A549 (cell line): Measurements from ENCODE around the gene RANBP17. TPM values are rescaled to one million over a fixed set of nuclear protein-coding genes. Genes with fewer than 3 reads are reported as not detected.

Source experiments
- ATAC-seq, 2 experiments: fragments of 200-7000 bp in 1 of 2; fragments of >200 bp in 1 of 2; cut with Nextera tagmentation in 1 of 2; cut with Tn5 transposase in 1 of 2; 3 replicates each; pipeline versions ENCODE4 v1.8.0 to v1.9.1; 2018 to 2020; ENCODE audit warnings: mild to moderate bottlenecking in 1 of 2, moderate library complexity in 1 of 2
- CTCF ChIA-PET: fragments of 300-600 bp; sonication (Branson Sonifier 250); formaldehyde crosslinking; extraction: SDS; loops from one replicate; lab custom pipeline; 2021; ENCODE audit warnings: antibody characterized with exemption, inconsistent platforms; lab: Yijun Ruan, JAX
- POLR2A ChIA-PET: fragments of 350-600 bp; formaldehyde crosslinking; extraction: SDS; loops from one replicate; lab custom pipeline; 2021; ENCODE audit warnings: antibody characterized with exemption, inconsistent platforms; lab: Yijun Ruan, JAX
- DNase-seq, 2 experiments: peaks; one replicate each; pipeline versions ENCODE4 v3.0.0 to v3.0.0-alpha.2; 2011 to 2016; ENCODE audit warnings: low read depth in 1 of 2, low spot score in 1 of 2
- FAIRE-seq: peaks from 2 replicates; lab custom pipeline; 2011; peaks lifted over from hg19 to GRCh38; lab: Jason Lieb, UNC
- H3K27ac ChIP-seq, 2 experiments: fragments of >200 bp; sonication (Bioruptor Twin); formaldehyde crosslinking; 3 replicates each; pipeline ENCODE4 v1.5.1; 2016 to 2017
- H3K4me1 ChIP-seq: fragments of >200 bp; sonication (Bioruptor Twin); formaldehyde crosslinking; 3 replicates; pipeline ENCODE4 v1.6.1; 2016
- H3K4me2 ChIP-seq: fragments of >200 bp; sonication (Bioruptor Twin); formaldehyde crosslinking; 3 replicates; pipeline ENCODE4 v1.6.1; 2016
- H3K4me3 ChIP-seq: fragments of >200 bp; sonication (Bioruptor Twin); formaldehyde crosslinking; 3 replicates; pipeline ENCODE4 v1.5.1; 2016
- H3K9me3 ChIP-seq: fragments of >200 bp; sonication (Bioruptor Twin); formaldehyde crosslinking; 3 replicates; pipeline ENCODE4 v1.6.1; 2016
- CBX2 ChIP-seq: fragments of 200-600 bp; sonication (generic); IDR thresholded peaks from 2 replicates; pipeline ENCODE4 v1.6.1; 2016; ENCODE audit warnings: low read depth, mild to moderate bottlenecking, borderline replicate concordance
- CHD2 ChIP-seq: fragments of 150-350 bp; IDR thresholded peaks from 2 replicates; pipeline ENCODE4 v1.6.1; 2014; ENCODE audit warnings: low read length; ENCODE audit not compliant: partially characterized antibody
- CHD4 ChIP-seq: fragments of 200-600 bp; sonication (generic); IDR thresholded peaks from 2 replicates; pipeline ENCODE4 v1.6.1; 2016; ENCODE audit warnings: antibody characterized with exemption, mild to moderate bottlenecking, borderline replicate concordance
- HOXA7 ChIP-seq: fragments of 250-450 bp; sonication (Bioruptor Pico); IDR thresholded peaks from 2 replicates; pipeline ENCODE4 v1.5.0; 2020; ENCODE audit warnings: mild to moderate bottlenecking, moderate library complexity
- HOXB13 ChIP-seq: fragments of 250-450 bp; sonication (Bioruptor Pico); IDR thresholded peaks from 2 replicates; pipeline ENCODE4 v1.5.0; 2020; ENCODE audit warnings: low read depth, mild to moderate bottlenecking, moderate library complexity
- HOXB5 ChIP-seq: fragments of 250-450 bp; sonication (Bioruptor Pico); IDR thresholded peaks from 2 replicates; pipeline ENCODE4 v1.5.0; 2020; ENCODE audit warnings: mild to moderate bottlenecking, moderate library complexity
- NFE2L2 ChIP-seq: fragments of 150-350 bp; conservative IDR thresholded peaks from 2 replicates; pipeline ENCODE4 v1.6.1; 2014; ENCODE audit warnings: low read length
- NR3C1 ChIP-seq: fragments of >200 bp; sonication (Bioruptor Twin); formaldehyde crosslinking; IDR thresholded peaks from 3 replicates; pipeline ENCODE4 v1.6.1; 2017
- POLR2A ChIP-seq: IDR thresholded peaks from 2 replicates; pipeline ENCODE4 v1.6.1; 2012; ENCODE audit warnings: mild to moderate bottlenecking, low read length
- RCOR1 ChIP-seq: fragments of 150-350 bp; IDR thresholded peaks from 2 replicates; pipeline ENCODE4 v1.6.1; 2014; ENCODE audit warnings: antibody characterized with exemption, low read length, low read depth
- SMC3 ChIP-seq: fragments of >200 bp; sonication (Bioruptor Twin); formaldehyde crosslinking; IDR thresholded peaks from 3 replicates; pipeline ENCODE4 v1.6.1; 2018; ENCODE audit warnings: inconsistent platforms
- TFCP2L1 ChIP-seq: fragments of 250-450 bp; sonication (Bioruptor Pico); IDR thresholded peaks from 2 replicates; pipeline ENCODE4 v1.5.0; 2021; ENCODE audit warnings: mild to moderate bottlenecking
- WGBS: methylation state at CpG from one replicate; pipeline ENCODE4 v1.1.6; 2017; ENCODE audit errors: missing lambda C conversion rate; 5-methylcytosine and 5-hydroxymethylcytosine counted together
- polyA plus RNA-seq, 4 experiments: library from polyadenylated mRNA; depleted of rRNA in 3 of 4; stranded (reverse); fragments of >200 nt; fragmentation: RNase III in 1 of 4; extraction: RNeasy Plus Mini Kit Qiagen cat#74134 plus additional on column Dnase treatment in 1 of 4; gene quantifications; 2 replicates in 3 of 4; 3 replicates in 1 of 4; pipeline ENCODE4 v1.2.3, GENCODE V29; 2011 to 2017
- TF ChIP-seq, protein P1 (sequence below): fragments of 450-650 bp; IDR thresholded peaks from 2 replicates; pipeline ENCODE4 v1.6.1; 2014; ENCODE audit warnings: antibody characterized with exemption
- TF ChIP-seq, protein P2 (sequence below): fragments of >200 bp; sonication (Bioruptor Twin); formaldehyde crosslinking; IDR thresholded peaks from 2 replicates; pipeline ENCODE4 v1.6.1; 2016
- TF ChIP-seq, protein P3 (sequence below): IDR thresholded peaks from 2 replicates; pipeline ENCODE4 v1.6.1; 2012
- TF ChIP-seq, protein P4 (sequence below): fragments of 150-350 bp; IDR thresholded peaks from 2 replicates; pipeline ENCODE4 v1.6.1; 2014; ENCODE audit warnings: low read depth, mild to moderate bottlenecking, low read length

Gene RANBP17
- polyA plus RNA-seq, 2 of the 4 experiments (the other 2 are of a cell fraction): 3.4 to 9.2 TPM

DNA sequence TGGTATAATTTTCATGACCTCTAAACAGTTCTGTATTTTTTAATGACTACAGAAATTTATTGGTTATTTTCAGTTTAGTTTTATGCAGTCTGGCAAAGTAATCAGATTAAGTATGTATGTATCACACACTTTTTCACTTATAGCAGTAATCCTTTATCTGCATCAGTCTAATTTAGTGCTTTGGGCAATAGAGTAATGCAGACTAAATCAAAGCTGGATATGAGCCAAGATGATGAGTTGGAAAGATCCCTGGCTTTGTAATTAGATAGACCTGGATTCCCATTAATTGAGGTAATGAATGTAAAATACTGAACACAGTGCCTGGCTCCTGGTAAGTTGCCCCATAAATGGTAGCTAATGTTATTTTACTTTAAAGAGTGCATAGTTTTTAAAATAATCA, 231.8 kb downstream of the RANBP17 start:
- no peak for FAIRE-seq

DNA sequence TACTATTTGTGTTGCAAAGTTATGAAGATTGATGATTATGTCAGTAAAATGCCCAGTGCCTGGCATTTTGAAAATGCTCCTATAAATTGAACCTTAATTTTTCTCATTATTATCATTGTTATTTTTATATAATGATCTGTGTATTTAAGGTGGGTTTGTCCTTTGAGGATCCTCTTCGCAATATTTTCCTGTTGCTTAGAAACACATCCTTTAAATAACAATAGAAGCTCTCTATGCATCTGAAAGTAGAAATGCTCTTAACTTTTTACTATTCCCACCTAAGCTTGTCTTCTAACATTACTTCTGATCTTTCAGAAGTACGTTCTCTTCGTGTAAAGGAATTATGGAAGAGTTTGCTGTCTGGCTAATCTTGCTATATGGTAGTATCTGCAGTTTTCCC, 232.5 kb downstream of the RANBP17 start:
- H3K4me1 ChIP-seq: peaks cover 9% of the 10 kb centered on the region; the same call in 2 of the 3 replicates
- no peak overlapping the region for H3K4me3 ChIP-seq
- FAIRE-seq (no peak), ATAC-seq (no peak), DNase-seq (no peak)
- CTCF ChIA-PET: interaction anchor here (2.0 kb wide), 1 partner anchor 10 kb away, joined by 6 read pairs; no protein-coding TSS in a partner anchor
- WGBS: 87% methylated on average over 3 of the region's 3 CpGs
- H3K27ac ChIP-seq: no peak overlapping the region
- POLR2A ChIA-PET: no interaction called here
- no peak overlapping the region for H3K4me2 ChIP-seq
- H3K9me3 ChIP-seq: no peaks in the 10 kb centered on the region
- TF ChIP-seq CBX2: no peak
- TF ChIP-seq, protein P1, sequence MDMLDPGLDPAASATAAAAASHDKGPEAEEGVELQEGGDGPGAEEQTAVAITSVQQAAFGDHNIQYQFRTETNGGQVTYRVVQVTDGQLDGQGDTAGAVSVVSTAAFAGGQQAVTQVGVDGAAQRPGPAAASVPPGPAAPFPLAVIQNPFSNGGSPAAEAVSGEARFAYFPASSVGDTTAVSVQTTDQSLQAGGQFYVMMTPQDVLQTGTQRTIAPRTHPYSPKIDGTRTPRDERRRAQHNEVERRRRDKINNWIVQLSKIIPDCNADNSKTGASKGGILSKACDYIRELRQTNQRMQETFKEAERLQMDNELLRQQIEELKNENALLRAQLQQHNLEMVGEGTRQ: no peak
- TF ChIP-seq TFCP2L1 (CRISPR knock-in tag): no peak
- TF ChIP-seq NFE2L2: no peak

More for the DNA sequence above, 231.8 kb downstream of the RANBP17 start:
- Histone ChIP-seq H3K27ac (no peak overlapping the region), H3K4me1 (peaks cover 9% of the 10 kb centered on the region; the same call in 2 of the 3 replicates), H3K4me3 (no peak overlapping the region), H3K9me3 (no peaks in the 10 kb centered on the region), H3K4me2 (no peak overlapping the region)
- no peak for TF ChIP-seq HOXA7 (CRISPR knock-in tag)
- TF ChIP-seq, protein P2, sequence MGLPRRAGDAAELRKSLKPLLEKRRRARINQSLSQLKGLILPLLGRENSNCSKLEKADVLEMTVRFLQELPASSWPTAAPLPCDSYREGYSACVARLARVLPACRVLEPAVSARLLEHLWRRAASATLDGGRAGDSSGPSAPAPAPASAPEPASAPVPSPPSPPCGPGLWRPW: no peak
- TF ChIP-seq, protein P3, sequence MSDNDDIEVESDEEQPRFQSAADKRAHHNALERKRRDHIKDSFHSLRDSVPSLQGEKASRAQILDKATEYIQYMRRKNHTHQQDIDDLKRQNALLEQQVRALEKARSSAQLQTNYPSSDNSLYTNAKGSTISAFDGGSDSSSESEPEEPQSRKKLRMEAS: no peak
- CTCF ChIA-PET: interaction anchor here (2.0 kb wide), 1 partner anchor 11 kb away, joined by 6 read pairs; no protein-coding TSS in a partner anchor
- DNase-seq: no peak
- ATAC-seq: no peak
- POLR2A ChIA-PET: no interaction called here

DNA sequence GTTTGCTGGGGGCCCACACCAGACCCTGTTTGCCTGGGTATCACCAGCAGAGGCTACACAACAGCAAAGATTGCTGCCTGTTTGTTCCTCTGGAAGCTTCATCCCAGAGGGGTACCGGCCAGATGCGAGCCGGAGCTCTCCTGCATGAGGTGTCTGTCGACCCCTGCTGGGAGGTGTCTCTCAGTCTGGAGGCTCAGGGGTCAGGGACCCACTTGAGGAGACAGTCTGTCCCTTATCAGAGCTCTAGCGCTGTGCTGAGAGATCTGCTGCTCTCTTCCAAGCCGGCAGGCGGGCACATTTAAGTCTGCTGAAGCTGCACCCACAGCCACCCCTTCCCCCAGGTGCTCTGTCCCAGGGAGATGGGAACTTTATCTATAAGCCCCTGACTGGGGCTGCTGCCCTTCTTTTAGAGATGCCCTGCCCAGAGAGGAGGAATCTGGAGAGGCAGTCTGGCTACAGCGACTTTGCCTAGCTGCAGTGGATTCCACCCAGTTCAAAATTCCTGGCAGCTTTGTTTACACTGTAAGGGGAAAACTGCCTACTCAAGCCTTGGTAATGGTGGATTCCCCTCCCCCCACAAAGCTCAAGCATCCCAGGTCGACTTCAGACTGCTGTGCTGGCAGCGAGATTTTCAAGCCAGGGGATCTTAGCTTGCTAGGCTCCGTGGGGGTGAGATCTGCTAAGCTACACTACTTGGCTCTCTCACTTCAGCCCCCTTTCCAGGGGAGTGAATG, 241.2 kb downstream of the RANBP17 start:
- H3K27ac ChIP-seq: no peak overlapping the region
- 79% methylated on average over 11 of the region's 11 CpGs for WGBS
- FAIRE-seq: no peak
- H3K9me3 ChIP-seq: no peaks in the 10 kb centered on the region
- CTCF ChIA-PET: interaction anchor here (0.8 to 1.6 kb wide), 2 partner anchors 10 to 37 kb away, joined by 3 to 6 read pairs; no protein-coding TSS in a partner anchor
- POLR2A ChIA-PET: no interaction called here
- ATAC-seq: no peak
- DNase-seq: no peak
- H3K4me3 ChIP-seq: no peak overlapping the region
- H3K4me2 ChIP-seq: no peak overlapping the region
- no peaks in the 10 kb centered on the region for H3K4me1 ChIP-seq
- no peak for TF ChIP-seq HOXB13 (CRISPR knock-in tag)

DNA sequence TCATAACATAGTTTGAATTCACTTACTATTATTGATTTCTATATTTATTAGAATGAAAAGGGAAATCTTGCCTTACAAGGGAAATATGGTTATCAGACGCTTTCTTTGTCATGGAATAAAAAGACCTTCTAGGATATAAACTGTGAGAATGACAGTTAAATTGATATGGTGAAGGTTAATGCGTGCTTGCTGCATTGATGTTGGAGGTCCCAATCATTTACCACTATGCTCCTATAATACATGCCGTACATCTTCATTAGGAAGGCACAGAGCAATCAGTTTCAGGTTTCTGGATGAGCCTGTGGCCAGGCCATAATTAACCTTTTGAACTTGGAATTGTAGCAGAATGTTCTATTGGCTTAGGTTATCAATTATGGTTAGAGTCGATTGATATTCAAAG, 245.9 kb downstream of the RANBP17 start:
- Histone ChIP-seq H3K4me1 (no peaks in the 10 kb centered on the region), H3K4me3 (no peak overlapping the region), H3K4me2 (no peak overlapping the region), H3K9me3 (no peaks in the 10 kb centered on the region), H3K27ac (no peak overlapping the region)
- no peak for FAIRE-seq
- CTCF ChIA-PET: no interaction called here
- ATAC-seq: no peak
- TF ChIP-seq SMC3 (no peak), RCOR1 (no peak), HOXB5 (no peak), NR3C1 (no peak), CBX2 (no peak), CHD2 (no peak), POLR2A (no peak), CHD4 (no peak)
- TF ChIP-seq, protein P4, sequence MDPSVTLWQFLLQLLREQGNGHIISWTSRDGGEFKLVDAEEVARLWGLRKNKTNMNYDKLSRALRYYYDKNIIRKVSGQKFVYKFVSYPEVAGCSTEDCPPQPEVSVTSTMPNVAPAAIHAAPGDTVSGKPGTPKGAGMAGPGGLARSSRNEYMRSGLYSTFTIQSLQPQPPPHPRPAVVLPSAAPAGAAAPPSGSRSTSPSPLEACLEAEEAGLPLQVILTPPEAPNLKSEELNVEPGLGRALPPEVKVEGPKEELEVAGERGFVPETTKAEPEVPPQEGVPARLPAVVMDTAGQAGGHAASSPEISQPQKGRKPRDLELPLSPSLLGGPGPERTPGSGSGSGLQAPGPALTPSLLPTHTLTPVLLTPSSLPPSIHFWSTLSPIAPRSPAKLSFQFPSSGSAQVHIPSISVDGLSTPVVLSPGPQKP: no peak
- no peak for DNase-seq
- POLR2A ChIA-PET: no interaction called here
- 88% methylated on average over 4 of the region's 4 CpGs for WGBS
